Measurements from ENCODE around the gene ANAPC2. TPM values are rescaled to one million over a fixed set of nuclear protein-coding genes. Genes with fewer than 3 reads are reported as not detected.

ANAPC2 gene
- total RNA-seq, 1 donor from 2014 or later, result 58.5 TPM

GRCh38 chr9:137178939-137179630 is 9.3 kb downstream of the ANAPC2 start:
- H3K9me3 Mint-ChIP-seq, result no peaks in the 10 kb centered on the region
- no peaks in the 10 kb centered on the region for H3K4me1 Mint-ChIP-seq (ENCODE audit: low read depth)
- H3K27me3 Mint-ChIP-seq (ENCODE audit: low read depth), result no peaks in the 10 kb centered on the region
- peaks cover 21% of the 10 kb centered on the region for H3K36me3 Mint-ChIP-seq (ENCODE audit: low read depth)
- H3K27ac Mint-ChIP-seq, result no peak overlapping the region
- H3K4me3 Mint-ChIP-seq (ENCODE audit: low read depth), result no peak overlapping the region
- no peak for DNase-seq (ENCODE audit: low spot score)
- intact Hi-C loops (cut with micrococcal nuclease), result loop anchor here (10.0 kb wide), 2 partner anchors 54 to 334 kb away; partner anchors contain the start of genes AJM1 and PHPT1

- no peak overlapping the region for H3K27ac Mint-ChIP-seq
- no peaks in the 10 kb centered on the region for H3K9me3 Mint-ChIP-seq
- H3K4me1 Mint-ChIP-seq (ENCODE audit: low read depth), result no peaks in the 10 kb centered on the region
- intact Hi-C loops (cut with micrococcal nuclease), result loop anchor here (10.0 kb wide), 2 partner anchors 54 to 334 kb away; partner anchors contain the start of genes AJM1 and PHPT1
- H3K4me3 Mint-ChIP-seq (ENCODE audit: low read depth), result no peak overlapping the region
- DNase-seq (ENCODE audit: low spot score), result no peak
- peaks cover 15% of the 10 kb centered on the region for H3K36me3 Mint-ChIP-seq (ENCODE audit: low read depth)
- no peaks in the 10 kb centered on the region for H3K27me3 Mint-ChIP-seq (ENCODE audit: low read depth)
These were observed 10.0 kb downstream of the ANAPC2 start for GRCh38 chr9:137178201-137178938.

GRCh38 chr9:137176302-137177182 is 11.8 kb downstream of the ANAPC2 start:
- peaks cover 9% of the 10 kb centered on the region for H3K36me3 Mint-ChIP-seq (ENCODE audit: low read depth)
- no peaks in the 10 kb centered on the region for H3K9me3 Mint-ChIP-seq
- DNase-seq (ENCODE audit: low spot score), result no peak
- H3K4me1 Mint-ChIP-seq (ENCODE audit: low read depth), result no peaks in the 10 kb centered on the region
- intact Hi-C loops (cut with micrococcal nuclease), result loop anchor here (10.0 kb wide), 2 partner anchors 52 to 332 kb away; partner anchors contain the start of genes AJM1 and PHPT1
- H3K27me3 Mint-ChIP-seq (ENCODE audit: low read depth), result peaks cover 5% of the 10 kb centered on the region
- no peak overlapping the region for H3K4me3 Mint-ChIP-seq (ENCODE audit: low read depth)
- no peak overlapping the region for H3K27ac Mint-ChIP-seq

GRCh38 chr9:137175345-137175961 is 12.9 kb downstream of the ANAPC2 start:
- Mint-ChIP-seq H3K36me3 (ENCODE audit: low read depth) (peaks cover 8% of the 10 kb centered on the region), H3K9me3 (no peaks in the 10 kb centered on the region), H3K27ac (no peak overlapping the region), H3K27me3 (ENCODE audit: low read depth) (peaks cover 8% of the 10 kb centered on the region), H3K4me3 (ENCODE audit: low read depth) (no peak overlapping the region), H3K4me1 (ENCODE audit: low read depth) (no peaks in the 10 kb centered on the region)
- intact Hi-C loops (cut with micrococcal nuclease), result loop anchor here (10.0 kb wide), 2 partner anchors 51 to 331 kb away; partner anchors contain the start of genes AJM1 and PHPT1
- no peak for DNase-seq (ENCODE audit: low spot score)

- H3K4me3 Mint-ChIP-seq (ENCODE audit: low read depth), result no peak overlapping the region
- DNase-seq (ENCODE audit: low spot score), result no peak
- no peaks in the 10 kb centered on the region for H3K9me3 Mint-ChIP-seq
- H3K27ac Mint-ChIP-seq, result no peak overlapping the region
- no peaks in the 10 kb centered on the region for H3K4me1 Mint-ChIP-seq (ENCODE audit: low read depth)
- H3K36me3 Mint-ChIP-seq (ENCODE audit: low read depth), result peaks cover 8% of the 10 kb centered on the region
- peaks cover 13% of the 10 kb centered on the region for H3K27me3 Mint-ChIP-seq (ENCODE audit: low read depth)
- intact Hi-C loops (cut with micrococcal nuclease), result loop anchor here (10.0 kb wide), 2 partner anchors 50 to 330 kb away; partner anchors contain the start of genes AJM1 and PHPT1
These were observed 13.6 kb downstream of the ANAPC2 start for GRCh38 chr9:137174722-137175293.

- no peak for DNase-seq (ENCODE audit: low spot score)
- H3K4me3 Mint-ChIP-seq (ENCODE audit: low read depth), result no peak overlapping the region
- no peaks in the 10 kb centered on the region for H3K9me3 Mint-ChIP-seq
- no peaks in the 10 kb centered on the region for H3K4me1 Mint-ChIP-seq (ENCODE audit: low read depth)
- no peak overlapping the region for H3K27ac Mint-ChIP-seq
- intact Hi-C loops (cut with micrococcal nuclease), result loop anchor here (10.0 kb wide), 2 partner anchors 49 to 329 kb away; partner anchors contain the start of genes AJM1 and PHPT1
- peaks cover 13% of the 10 kb centered on the region for H3K27me3 Mint-ChIP-seq (ENCODE audit: low read depth)
- peaks cover 8% of the 10 kb centered on the region for H3K36me3 Mint-ChIP-seq (ENCODE audit: low read depth)
These were observed 14.3 kb downstream of the ANAPC2 start for GRCh38 chr9:137173796-137174664.

GRCh38 chr9:137172901-137173795 is 15.2 kb downstream of the ANAPC2 start:
- intact Hi-C loops (cut with micrococcal nuclease), result loop anchor here (10.0 kb wide), 2 partner anchors 48 to 328 kb away; partner anchors contain the start of genes AJM1 and PHPT1
- no peak overlapping the region for H3K4me3 Mint-ChIP-seq (ENCODE audit: low read depth)
- no peak for DNase-seq (ENCODE audit: low spot score)
- H3K9me3 Mint-ChIP-seq, result no peaks in the 10 kb centered on the region
- H3K36me3 Mint-ChIP-seq (ENCODE audit: low read depth), result peaks cover 7% of the 10 kb centered on the region
- H3K27me3 Mint-ChIP-seq (ENCODE audit: low read depth), result peaks cover 17% of the 10 kb centered on the region
- H3K4me1 Mint-ChIP-seq (ENCODE audit: low read depth), result no peaks in the 10 kb centered on the region
- H3K27ac Mint-ChIP-seq, result no peak overlapping the region

GRCh38 chr9:137171149-137171900 is 17.0 kb downstream of the ANAPC2 start:
- DNase-seq (ENCODE audit: low spot score), result no peak
- Mint-ChIP-seq H3K4me3 (ENCODE audit: low read depth) (no peak overlapping the region), H3K36me3 (ENCODE audit: low read depth) (no peaks in the 10 kb centered on the region), H3K9me3 (no peaks in the 10 kb centered on the region), H3K27ac (no peak overlapping the region), H3K27me3 (ENCODE audit: low read depth) (peaks cover 24% of the 10 kb centered on the region), H3K4me1 (ENCODE audit: low read depth) (no peaks in the 10 kb centered on the region)
- intact Hi-C loops (cut with micrococcal nuclease), result loop anchor here (10.0 kb wide), 2 partner anchors 47 to 327 kb away; partner anchors contain the start of genes AJM1 and PHPT1

- intact Hi-C loops (cut with micrococcal nuclease), result loop anchor here (10.0 kb wide), 2 partner anchors 46 to 326 kb away; partner anchors contain the start of genes AJM1 and PHPT1
- Mint-ChIP-seq H3K36me3 (ENCODE audit: low read depth) (no peaks in the 10 kb centered on the region), H3K27ac (no peak overlapping the region), H3K9me3 (no peaks in the 10 kb centered on the region), H3K4me3 (ENCODE audit: low read depth) (no peak overlapping the region), H3K4me1 (ENCODE audit: low read depth) (no peaks in the 10 kb centered on the region), H3K27me3 (ENCODE audit: low read depth) (peaks cover 24% of the 10 kb centered on the region)
- no peak for DNase-seq (ENCODE audit: low spot score)
These were observed 17.7 kb downstream of the ANAPC2 start for GRCh38 chr9:137170486-137171148.
